ENCODE results near the gene CD84. TPM values are rescaled to one million over a fixed set of nuclear protein-coding genes. Genes with fewer than 3 reads are reported as not detected.

Gene CD84
- total RNA-seq, 4 donors from 2014 or later, result 0.61 to 9.0 (median 2.4) TPM

GRCh38 chr1:160558660-160559380, 20.5 kb downstream of the CD84 start:
- H3K27me3 ChIP-seq, result peaks cover 0 to 5% (median 0%) of the 10 kb centered on the region in 4 donors
- H3K9me3 ChIP-seq, result peaks cover 0 to 8% (median 0%) of the 10 kb centered on the region in 3 donors
- no peak for TF ChIP-seq POLR2A (IDR thresholded peaks at IDR 0.05)
- no peak for TF ChIP-seq CTCF (IDR thresholded peaks at IDR 0.05)
- H3K36me3 ChIP-seq, result no peaks in the 10 kb centered on the region
- WGBS, 2 donors, result 60 to 74% methylated on average over 4 of the region's 4 CpGs
- H3K4me1 ChIP-seq, result no peaks in the 10 kb centered on the region
- H3K4me3 ChIP-seq, result peak overlapping the region in 1 of 4 donors; percentile 15
- no peak for DNase-seq
- intact Hi-C loops (cut with DNase I), result no loop called here
- peak overlapping the region in 1 of 4 donors; percentile 25 for H3K27ac ChIP-seq

GRCh38 chr1:160553778-160554177, 25.5 kb downstream of the CD84 start:
- no peak overlapping the region for H3K4me3 ChIP-seq
- WGBS, 2 donors, result 69 to 73% methylated on average over 4 of the region's 4 CpGs
- DNase-seq, result no peak
- no peaks in the 10 kb centered on the region for H3K4me1 ChIP-seq
- intact Hi-C loops (cut with DNase I), result no loop called here
- TF ChIP-seq CTCF (IDR thresholded peaks at IDR 0.05) (no peak), POLR2A (IDR thresholded peaks at IDR 0.05) (no peak)
- no peaks in the 10 kb centered on the region for H3K36me3 ChIP-seq
- no peak overlapping the region for H3K27ac ChIP-seq
- H3K27me3 ChIP-seq, result peaks cover 0 to 8% (median 0%) of the 10 kb centered on the region in 4 donors
- H3K9me3 ChIP-seq, result no peaks in the 10 kb centered on the region

GRCh38 chr1:160552425-160552824, 26.9 kb downstream of the CD84 start:
- Histone ChIP-seq H3K9me3 (no peaks in the 10 kb centered on the region), H3K27ac (no peak overlapping the region), H3K4me3 (no peak overlapping the region), H3K27me3 (peaks cover 0 to 4% (median 0%) of the 10 kb centered on the region in 4 donors), H3K36me3 (no peaks in the 10 kb centered on the region), H3K4me1 (no peaks in the 10 kb centered on the region)
- intact Hi-C loops (cut with DNase I), result no loop called here
- no peak for TF ChIP-seq CTCF (IDR thresholded peaks at IDR 0.05)
- no peak for TF ChIP-seq POLR2A (IDR thresholded peaks at IDR 0.05)
- DNase-seq, result no peak
- 55 to 57% methylated on average over 2 of the region's 2 CpGs for WGBS, 2 donors

- Histone ChIP-seq H3K4me1 (no peaks in the 10 kb centered on the region), H3K36me3 (no peaks in the 10 kb centered on the region), H3K27me3 (peaks cover 0 to 4% (median 0%) of the 10 kb centered on the region in 4 donors), H3K4me3 (no peak overlapping the region), H3K9me3 (no peaks in the 10 kb centered on the region), H3K27ac (no peak overlapping the region)
- 65 to 68% methylated on average over 4 to 6 of the region's 6 CpGs for WGBS, 2 donors
- intact Hi-C loops (cut with DNase I), result no loop called here
- TF ChIP-seq POLR2A (IDR thresholded peaks at IDR 0.05), result no peak
- TF ChIP-seq CTCF (IDR thresholded peaks at IDR 0.05), result peak in 1 of 6 experiments; percentile 4
- DNase-seq, result no peak
Measured at GRCh38 chr1:160550572-160551034, 28.7 kb downstream of the CD84 start.

- DNase-seq, result no peak
- no peak for TF ChIP-seq CTCF (IDR thresholded peaks at IDR 0.05)
- no peak for TF ChIP-seq POLR2A (IDR thresholded peaks at IDR 0.05)
- Histone ChIP-seq H3K4me1 (no peaks in the 10 kb centered on the region), H3K4me3 (no peak overlapping the region), H3K36me3 (no peaks in the 10 kb centered on the region), H3K27me3 (peaks cover 0 to 4% (median 0%) of the 10 kb centered on the region in 4 donors), H3K27ac (no peak overlapping the region), H3K9me3 (no peaks in the 10 kb centered on the region)
- intact Hi-C loops (cut with DNase I), result no loop called here
- 60 to 94% methylated on average over 3 of the region's 3 CpGs for WGBS, 2 donors
Measured at GRCh38 chr1:160549665-160550006, 29.7 kb downstream of the CD84 start.
